Vagina (tissue), 2 donors: ENCODE measurements around the gene STPG2.

Source experiments
- POLR2A ChIP-seq, 2 donors: fragments of 450-650 bp; IDR thresholded peaks; one replicate each; pipeline ENCODE4 v1.6.1; 2017; ENCODE audit warnings: antibody characterized with exemption in 2 of 2, mild to moderate bottlenecking in 2 of 2, moderate library complexity in 2 of 2
- POLR2AphosphoS5 ChIP-seq, 2 donors: sonication (generic); formaldehyde crosslinking; IDR thresholded peaks; one replicate each; pipeline ENCODE4 v1.9.0; 2017; ENCODE audit warnings: antibody characterized with exemption in 2 of 2, mild to moderate bottlenecking in 2 of 2, low read depth in 1 of 2; ENCODE audit not compliant: insufficient read depth in 1 of 2
- TF ChIP-seq, protein P1 (sequence below), 3 experiments: fragments of 450-650 bp in 2 of 3; fragments of 200-600 bp in 1 of 3; sonication (generic) in 1 of 3; IDR thresholded peaks; one replicate each; pipeline ENCODE4 v1.5.1; 2017 to 2019; ENCODE audit warnings: antibody characterized with exemption in 3 of 3, mild to moderate bottlenecking in 2 of 3, moderate library complexity in 2 of 3

DNA sequence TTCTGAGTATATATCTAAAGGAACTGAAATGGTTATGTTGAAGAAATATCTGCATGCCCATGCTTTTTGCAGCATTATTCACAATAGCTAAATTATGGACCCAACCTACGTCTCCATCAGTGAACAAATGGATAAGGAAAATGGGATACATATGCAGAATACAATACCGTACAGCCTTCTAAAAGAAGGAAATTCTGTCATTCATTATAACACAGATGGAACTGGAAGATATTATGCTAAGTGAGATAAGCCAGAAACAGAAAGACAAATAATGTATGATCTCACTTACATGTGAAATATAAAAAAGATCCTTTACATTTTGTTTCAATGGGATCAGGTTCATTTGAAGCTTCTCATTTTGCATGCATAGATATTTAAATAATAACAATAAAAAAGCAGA lies 263.3 kb downstream of the STPG2 start:
- TF ChIP-seq, protein P1, sequence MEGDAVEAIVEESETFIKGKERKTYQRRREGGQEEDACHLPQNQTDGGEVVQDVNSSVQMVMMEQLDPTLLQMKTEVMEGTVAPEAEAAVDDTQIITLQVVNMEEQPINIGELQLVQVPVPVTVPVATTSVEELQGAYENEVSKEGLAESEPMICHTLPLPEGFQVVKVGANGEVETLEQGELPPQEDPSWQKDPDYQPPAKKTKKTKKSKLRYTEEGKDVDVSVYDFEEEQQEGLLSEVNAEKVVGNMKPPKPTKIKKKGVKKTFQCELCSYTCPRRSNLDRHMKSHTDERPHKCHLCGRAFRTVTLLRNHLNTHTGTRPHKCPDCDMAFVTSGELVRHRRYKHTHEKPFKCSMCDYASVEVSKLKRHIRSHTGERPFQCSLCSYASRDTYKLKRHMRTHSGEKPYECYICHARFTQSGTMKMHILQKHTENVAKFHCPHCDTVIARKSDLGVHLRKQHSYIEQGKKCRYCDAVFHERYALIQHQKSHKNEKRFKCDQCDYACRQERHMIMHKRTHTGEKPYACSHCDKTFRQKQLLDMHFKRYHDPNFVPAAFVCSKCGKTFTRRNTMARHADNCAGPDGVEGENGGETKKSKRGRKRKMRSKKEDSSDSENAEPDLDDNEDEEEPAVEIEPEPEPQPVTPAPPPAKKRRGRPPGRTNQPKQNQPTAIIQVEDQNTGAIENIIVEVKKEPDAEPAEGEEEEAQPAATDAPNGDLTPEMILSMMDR (IDR thresholded peaks at IDR 0.05) = no peak
- TF ChIP-seq POLR2AphosphoS5 (IDR thresholded peaks at IDR 0.05; ENCODE audit: insufficient read depth in 1 of 2, low read depth in 1 of 2) = no peak
- no peak for TF ChIP-seq POLR2A (IDR thresholded peaks at IDR 0.05)
